HG03439 (cell line): ENCODE data around the gene SIX2.
"Not testable (repeated sequence)": the region's sequence is repeated elsewhere in the genome, so short reads cannot be mapped to it uniquely, and the experiment has no call there.

Experiments
- ATAC-seq: cut with Tn5 transposase; IDR thresholded peaks from one replicate; pipeline ENCODE4 v1.9.1; 2021; ENCODE audit warnings: mild to moderate bottlenecking, moderate library complexity; ENCODE audit not compliant: unreplicated experiment

Gene SIX2

DNA sequence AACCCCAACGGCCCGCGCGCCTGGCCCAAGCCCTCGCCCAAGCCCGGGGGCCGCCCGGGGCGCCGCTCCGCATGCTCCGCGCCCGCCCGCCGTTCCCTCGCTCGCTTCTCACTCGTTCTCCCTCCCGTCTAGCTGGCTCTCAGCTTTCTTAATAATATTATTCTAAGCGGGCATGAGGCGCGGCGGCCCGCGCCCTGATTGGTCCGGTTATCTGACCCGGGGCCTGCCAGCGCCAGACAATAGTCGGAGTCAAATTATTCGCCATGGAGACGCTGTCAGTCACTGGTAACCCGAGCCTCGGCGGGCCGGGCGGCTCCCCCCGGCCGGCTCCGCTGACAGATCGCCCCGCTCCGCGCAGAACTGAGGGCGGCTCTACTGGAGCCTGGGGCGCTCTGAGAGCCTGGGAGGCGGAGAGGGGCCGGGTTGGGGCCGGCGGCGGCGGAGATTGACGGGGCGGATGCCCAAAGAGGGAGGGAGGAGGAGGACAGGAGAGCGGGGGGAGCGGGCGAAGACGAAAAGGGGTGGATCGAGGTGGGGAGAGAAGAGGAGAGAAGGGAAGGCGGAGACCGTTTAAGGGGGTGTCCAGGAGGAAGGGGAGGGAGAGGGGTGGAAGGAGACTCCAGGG lies at the start of gene SIX2:
Gene SIX2, minus strand, starts transcription at position 150 of the 625 bp plus-strand sequence. CDS start 342 bp downstream, outside the sequence.
- ATAC-seq = no peak

GRCh38 chr2:45055162-45055605 lies 45.9 kb upstream of the SIX2 start:
- no peak for ATAC-seq

DNA sequence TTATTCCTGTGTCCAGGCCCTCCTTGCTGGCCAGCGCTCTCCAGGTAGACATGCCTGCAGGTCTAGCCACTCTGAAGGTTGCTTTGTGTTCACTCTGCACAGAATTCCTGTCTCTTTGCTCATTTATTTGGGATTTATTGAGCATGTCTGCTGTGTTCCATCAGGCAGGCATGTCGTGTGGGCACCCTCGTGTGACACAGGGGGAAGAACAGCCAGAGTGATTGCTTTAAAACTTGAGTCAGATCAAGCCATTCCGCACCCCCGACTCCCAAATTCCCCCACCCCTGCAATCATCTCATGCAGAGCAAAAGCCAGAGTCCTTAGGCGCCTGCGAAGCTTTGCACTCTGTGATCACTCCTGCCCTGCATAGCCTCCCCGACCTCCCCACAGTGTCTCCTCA lies 44.7 kb upstream of the SIX2 start:
- no peak for ATAC-seq

- ATAC-seq = no peak
Measured at GRCh38 chr2:45052388-45052928, 43.2 kb upstream of the SIX2 start.

- no peak for ATAC-seq
Measured at GRCh38 chr2:45049569-45050336, 40.5 kb upstream of the SIX2 start.

- ATAC-seq = no peak
Measured at GRCh38 chr2:45047301-45047700, 38.0 kb upstream of the SIX2 start.

DNA sequence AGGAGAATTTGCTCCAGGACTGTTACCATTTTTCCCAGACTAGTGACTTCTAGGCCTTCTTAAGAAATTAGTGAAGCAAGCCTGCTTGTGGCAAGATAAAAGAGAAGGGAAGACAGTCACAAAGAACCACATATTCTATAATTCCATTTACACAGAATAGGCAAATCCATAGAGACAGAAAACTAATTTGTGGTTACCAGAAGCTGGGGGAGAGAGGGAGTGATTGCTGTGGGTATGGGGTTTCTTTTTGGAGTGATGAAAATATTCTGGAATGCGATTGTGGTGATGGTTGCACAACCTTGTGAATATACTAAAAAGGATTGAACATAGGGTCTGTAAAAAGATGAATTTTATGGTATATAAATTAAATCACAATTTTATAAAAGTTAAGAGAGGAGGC lies 37.5 kb upstream of the SIX2 start:
- ATAC-seq = no peak

GRCh38 chr2:45045706-45046105 lies 36.5 kb upstream of the SIX2 start:
- ATAC-seq = no peak

- no peak for ATAC-seq
Measured at GRCh38 chr2:45044916-45045315, 35.7 kb upstream of the SIX2 start.

- ATAC-seq = no peak
Measured at GRCh38 chr2:45043174-45043573, 33.9 kb upstream of the SIX2 start.

- no peak for ATAC-seq
Measured at GRCh38 chr2:45042401-45042800, 33.1 kb upstream of the SIX2 start.

- ATAC-seq = no peak
Measured at GRCh38 chr2:45040786-45041185, 31.5 kb upstream of the SIX2 start.

DNA sequence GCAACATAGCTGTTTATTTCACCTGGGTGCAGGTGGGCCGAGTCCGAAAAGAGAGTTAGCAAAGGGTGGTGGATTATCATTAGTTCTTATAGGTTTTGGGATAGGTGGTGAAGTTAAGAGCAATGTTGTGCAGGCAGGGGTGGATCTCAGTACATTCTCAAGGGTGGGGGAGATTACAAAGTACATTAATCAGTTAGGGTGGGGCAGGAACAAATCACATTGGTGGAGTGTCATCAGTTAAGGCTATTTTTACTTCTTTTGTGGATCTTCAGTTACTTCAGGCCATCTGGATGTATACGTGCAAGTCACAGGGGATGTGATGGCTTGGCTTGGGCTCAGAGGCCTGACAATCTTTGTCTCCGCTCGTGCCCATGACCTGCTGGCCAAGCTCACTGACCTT lies 30.6 kb upstream of the SIX2 start:
- not testable (repeated sequence) for ATAC-seq

- ATAC-seq = not testable (repeated sequence)
Measured at GRCh38 chr2:45038861-45039260, 29.6 kb upstream of the SIX2 start.

DNA sequence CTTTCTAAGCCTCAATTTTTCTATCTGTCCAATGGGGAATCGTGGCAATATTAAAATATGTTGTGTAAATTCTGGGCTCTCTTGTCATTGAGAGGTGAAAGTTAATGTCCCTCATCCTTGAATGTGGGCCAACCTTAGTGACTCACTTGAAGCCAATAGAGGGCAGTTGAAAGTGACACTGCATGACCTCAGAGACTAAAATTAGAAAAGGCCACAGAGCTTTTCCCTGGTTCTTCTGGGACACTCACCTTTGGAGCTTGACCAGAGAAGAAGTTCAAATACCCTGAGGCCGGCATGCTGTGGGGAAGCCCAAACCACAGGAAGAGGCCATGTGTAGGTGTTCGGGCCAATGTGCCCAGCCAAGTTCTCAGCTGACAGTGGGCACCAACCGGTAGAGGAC lies 24.1 kb upstream of the SIX2 start:
- no peak for ATAC-seq

DNA sequence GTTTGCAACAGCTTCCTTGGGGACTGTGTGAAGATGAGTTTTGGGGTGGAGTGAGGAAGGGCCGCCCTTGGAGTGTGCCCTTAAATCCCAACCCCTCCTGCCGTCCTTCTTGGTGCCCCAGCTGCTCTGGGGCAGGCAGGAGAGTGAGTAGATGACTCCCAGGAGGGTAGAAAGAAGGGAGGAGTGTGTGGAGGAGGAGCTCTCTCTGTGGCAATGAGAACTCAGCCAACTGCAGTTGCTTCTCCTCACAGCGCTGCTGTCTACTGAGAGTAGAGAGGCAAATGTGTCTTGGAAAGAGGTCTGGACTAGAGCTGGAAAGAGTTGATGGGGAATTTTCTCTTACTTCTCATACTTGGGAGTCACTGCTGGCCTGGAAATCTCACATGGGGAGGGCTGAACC lies 21.8 kb upstream of the SIX2 start:
- ATAC-seq = no peak

- ATAC-seq = no peak
Measured at GRCh38 chr2:45030553-45030952, 21.3 kb upstream of the SIX2 start.

DNA sequence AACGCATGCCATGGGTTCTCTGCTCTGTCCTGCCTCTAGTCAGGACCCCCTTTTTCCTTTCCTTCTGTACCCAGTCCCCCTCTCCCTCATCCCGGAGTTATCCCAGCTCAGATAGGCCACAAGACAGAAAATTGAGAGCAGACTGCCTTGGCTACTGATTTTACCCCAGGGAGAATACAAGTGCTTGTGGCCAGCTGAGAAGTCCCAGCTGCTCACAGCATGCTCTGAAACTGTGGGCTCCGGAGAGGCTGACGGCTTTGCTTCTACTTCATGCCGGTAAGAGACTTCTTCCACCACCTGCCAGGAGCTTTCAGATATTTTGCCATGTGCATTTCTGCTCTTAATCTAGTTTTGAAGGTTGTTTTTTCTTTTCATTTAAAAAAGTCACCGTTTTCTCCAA lies 20.0 kb upstream of the SIX2 start:
- ATAC-seq = no peak

GRCh38 chr2:45028276-45028675 lies 19.0 kb upstream of the SIX2 start:
- ATAC-seq = no peak

- no peak for ATAC-seq
Measured at GRCh38 chr2:45026924-45027450, 17.7 kb upstream of the SIX2 start.

GRCh38 chr2:45024600-45025291 lies 15.5 kb upstream of the SIX2 start:
- no peak for ATAC-seq
